IMR-90 (cell line): ENCODE measurements around the gene SLC25A21. TPM values are rescaled to one million over a fixed set of nuclear protein-coding genes. Genes with fewer than 3 reads are reported as not detected.

Source experiments
- ATAC-seq: fragments of 200-7000 bp; cut with Tn5 transposase; 2 replicates; pipeline ENCODE4 v1.9.1; 2020; ENCODE audit warnings: low read depth, mild to moderate bottlenecking, moderate library complexity
- BruUV-seq: library from RNA; stranded (reverse); fragments of 400-500 nt; replicated peaks from 2 replicates; lab custom pipeline; 2021; lab: Mats Ljungman, UMichigan
- CTCF ChIA-PET: fragments of 300-600 bp; formaldehyde crosslinking; extraction: SDS; loops from one replicate; lab custom pipeline; 2021; ENCODE audit warnings: antibody characterized with exemption; lab: Yijun Ruan, JAX
- POLR2A ChIA-PET: fragments of 300-600 bp; sonication (Branson Sonifier 250); formaldehyde crosslinking; loops from one replicate; lab custom pipeline; 2022; ENCODE audit warnings: antibody characterized with exemption; ENCODE audit not compliant: unreplicated experiment; lab: Charles Lee
- DNase-seq: peaks from one replicate; pipeline ENCODE4 v3.0.0; 2013
- H2AFZ ChIP-seq: replicated peaks from 2 replicates; pipeline ENCODE3; 2013; ENCODE audit warnings: low read length, mild to moderate bottlenecking; ENCODE audit not compliant: poor library complexity
- H2AK5ac ChIP-seq: 2 replicates; pipeline ENCODE4 v1.6.1; 2013; ENCODE audit warnings: low read depth, low read length, inconsistent platforms
- H2AK9ac ChIP-seq: replicated peaks from 2 replicates; pipeline ENCODE3; 2013; ENCODE audit warnings: mild to moderate bottlenecking, low read depth, low read length, moderate library complexity; ENCODE audit not compliant: poor library complexity
- H2BK120ac ChIP-seq: 2 replicates; pipeline ENCODE4 v1.6.1; 2013; ENCODE audit warnings: low read depth, low read length, inconsistent platforms
- H2BK15ac ChIP-seq: 3 replicates; pipeline ENCODE4 v1.6.1; 2013; ENCODE audit warnings: low read depth, low read length, inconsistent platforms
- H2BK20ac ChIP-seq: 2 replicates; pipeline ENCODE4 v1.6.1; 2013; ENCODE audit warnings: low read depth, mild to moderate bottlenecking, inconsistent platforms, low read length, moderate library complexity
- H2BK5ac ChIP-seq: 2 replicates; pipeline ENCODE4 v1.6.1; 2013; ENCODE audit warnings: mild to moderate bottlenecking, low read depth, low read length, inconsistent platforms; ENCODE audit not compliant: poor library complexity, severe bottlenecking
- H3K14ac ChIP-seq: replicated peaks from 2 replicates; pipeline ENCODE4 v1.6.1; 2013; ENCODE audit warnings: low read depth, low read length, inconsistent platforms
- H3K18ac ChIP-seq: 2 replicates; pipeline ENCODE4 v1.6.1; 2013; ENCODE audit warnings: low read depth, low read length, control low read depth
- H3K23ac ChIP-seq: 2 replicates; pipeline ENCODE4 v1.6.1; 2013; ENCODE audit warnings: low read depth, low read length, inconsistent platforms
- H3K27ac ChIP-seq: 2 replicates; pipeline ENCODE4 v1.5.1; 2013; ENCODE audit warnings: mild to moderate bottlenecking, control low read depth, low read length; ENCODE audit not compliant: insufficient read depth
- H3K27me3 ChIP-seq: 2 replicates; pipeline ENCODE4 v1.6.1; 2013; ENCODE audit warnings: low read length; ENCODE audit not compliant: control insufficient read depth, insufficient read depth
- H3K36me3 ChIP-seq: 2 replicates; pipeline ENCODE4 v1.6.1; 2013; ENCODE audit warnings: low read length, mixed read lengths; ENCODE audit not compliant: control insufficient read depth, insufficient read depth
- H3K4ac ChIP-seq: 2 replicates; pipeline ENCODE4 v1.6.1; 2013; ENCODE audit warnings: low read depth, low read length, inconsistent platforms
- H3K4me1 ChIP-seq: 2 replicates; pipeline ENCODE4 v1.6.1; 2013; ENCODE audit warnings: low read length, mixed read lengths; ENCODE audit not compliant: control insufficient read depth, insufficient read depth
- H3K4me2 ChIP-seq: 2 replicates; pipeline ENCODE4 v1.6.1; 2013; ENCODE audit warnings: low read depth, mild to moderate bottlenecking, control low read depth, low read length, moderate library complexity
- H3K4me3 ChIP-seq: 2 replicates; pipeline ENCODE4 v1.5.1; 2013; ENCODE audit warnings: low read depth, mild to moderate bottlenecking, control low read depth, low read length, moderate library complexity; ENCODE audit not compliant: insufficient read depth
- H3K56ac ChIP-seq: 2 replicates; pipeline ENCODE4 v1.6.1; 2013; ENCODE audit warnings: low read length, inconsistent platforms; ENCODE audit not compliant: insufficient read depth; ENCODE audit errors: extremely low read depth
- H3K79me1 ChIP-seq, 2 experiments: 2 replicates each; pipeline ENCODE4 v1.6.1; 2013; ENCODE audit warnings: low read length in 2 of 2, inconsistent platforms in 1 of 2, low read depth in 1 of 2
- H3K9ac ChIP-seq: 2 replicates; pipeline ENCODE4 v1.6.1; 2013; ENCODE audit warnings: low read depth, low read length, control low read depth
- H3K9me1 ChIP-seq: 2 replicates; pipeline ENCODE4 v1.6.1; 2013; ENCODE audit warnings: low read length, inconsistent platforms; ENCODE audit not compliant: insufficient read depth
- H3K9me3 ChIP-seq: 2 replicates; pipeline ENCODE4 v1.6.1; 2013; ENCODE audit warnings: low read length; ENCODE audit not compliant: control insufficient read depth, insufficient read depth
- H4K20me1 ChIP-seq: 2 replicates; pipeline ENCODE4 v1.6.1; 2013; ENCODE audit warnings: low read length, inconsistent platforms; ENCODE audit not compliant: insufficient read depth
- H4K5ac ChIP-seq: 2 replicates; pipeline ENCODE4 v1.6.1; 2013; ENCODE audit warnings: mild to moderate bottlenecking, low read depth, low read length, control low read depth
- H4K8ac ChIP-seq, 2 experiments: 2 replicates each; pipeline ENCODE4 v1.6.1; 2013; ENCODE audit warnings: low read depth in 2 of 2, low read length in 2 of 2, control low read depth in 1 of 2, inconsistent platforms in 1 of 2
- H4K91ac ChIP-seq: 2 replicates; pipeline ENCODE4 v1.6.1; 2013; ENCODE audit warnings: low read depth, low read length, inconsistent platforms; ENCODE audit not compliant: insufficient read depth
- BHLHE40 ChIP-seq: fragments of 150-350 bp; IDR thresholded peaks from 2 replicates; pipeline ENCODE4 v1.6.1; 2016; ENCODE audit warnings: mild to moderate bottlenecking, low read depth, low read length
- CEBPB ChIP-seq: IDR thresholded peaks from 2 replicates; pipeline ENCODE4 v1.6.1; 2012; ENCODE audit warnings: low read depth, low read length, improper control_type of control experiment
- CHD1 ChIP-seq: IDR thresholded peaks from 2 replicates; pipeline ENCODE4 v1.6.1; 2012; ENCODE audit warnings: low read depth, low read length, improper control_type of control experiment
- FOS ChIP-seq: fragments of 150-350 bp; IDR thresholded peaks from 2 replicates; pipeline ENCODE4 v1.6.1; 2016; ENCODE audit warnings: low read depth, low read length
- MAFK ChIP-seq: IDR thresholded peaks from 2 replicates; pipeline ENCODE4 v1.6.1; 2012; ENCODE audit warnings: low read depth, low read length, improper control_type of control experiment
- MAZ ChIP-seq: IDR thresholded peaks from 2 replicates; pipeline ENCODE4 v1.6.1; 2012; ENCODE audit warnings: low read depth, mild to moderate bottlenecking, low read length, improper control_type of control experiment, moderate library complexity, borderline replicate concordance
- MXI1 ChIP-seq: IDR thresholded peaks from 2 replicates; pipeline ENCODE4 v1.6.1; 2012; ENCODE audit warnings: low read depth, mild to moderate bottlenecking, low read length, moderate library complexity, borderline replicate concordance
- NFE2L2 ChIP-seq: fragments of 150-350 bp; IDR thresholded peaks from 2 replicates; pipeline ENCODE4 v1.6.1; 2016; ENCODE audit warnings: low read depth, mild to moderate bottlenecking, low read length
- POLR2A ChIP-seq: IDR thresholded peaks from 2 replicates; pipeline ENCODE4 v1.6.1; 2012; ENCODE audit warnings: mild to moderate bottlenecking, low read depth, low read length
- RAD21 ChIP-seq: IDR thresholded peaks from 2 replicates; pipeline ENCODE4 v1.6.1; 2012; ENCODE audit warnings: low read length, improper control_type of control experiment
- RCOR1 ChIP-seq: IDR thresholded peaks from 2 replicates; pipeline ENCODE4 v1.6.1; 2012; ENCODE audit warnings: mild to moderate bottlenecking, low read length, improper control_type of control experiment; ENCODE audit not compliant: insufficient replicate concordance
- RFX5 ChIP-seq: IDR thresholded peaks from 2 replicates; pipeline ENCODE4 v1.8.0; 2012; ENCODE audit warnings: low read depth, mild to moderate bottlenecking, low read length, moderate library complexity
- SMC3 ChIP-seq: fragments of 150-350 bp; IDR thresholded peaks from 2 replicates; pipeline ENCODE4 v1.6.1; 2016; ENCODE audit warnings: low read depth, mild to moderate bottlenecking, antibody characterized with exemption, low read length, moderate library complexity
- WGBS, 2 experiments: methylation state at CpG; one replicate each; pipeline versions ENCODE4 v1.1.5 to v1.1.7; 2013; ENCODE audit warnings: missing lambda C conversion rate in 2 of 2; ENCODE audit not compliant: insufficient read length in 1 of 2; ENCODE audit errors: extremely low coverage in 2 of 2; 5-methylcytosine and 5-hydroxymethylcytosine counted together
- dilution Hi-C: fragments of 300-500 bp; cut with HindIII; formaldehyde crosslinking; loops from one replicate; pipeline ENCODE4 v1.14.3; 2018; ENCODE audit warnings: low sequenced_read_pairs; ENCODE audit not compliant: unreplicated experiment
- in situ Hi-C: fragments of 300-500 bp; cut with MboI; formaldehyde crosslinking; loops from 3 replicates; pipeline ENCODE4 v1.14.3; 2019; ENCODE audit warnings: low sequenced_read_pairs, inconsistent platforms, mixed read lengths
- intact Hi-C: fragments of 100-400 bp; cut with micrococcal nuclease; formaldehyde crosslinking; loops from 2 replicates; pipeline ENCODE4 v1.10.0; 2022
- polyA plus RNA-seq, 3 experiments: library from polyadenylated mRNA; depleted of rRNA; stranded (reverse); fragments of >200 nt; gene quantifications; 2 replicates each; pipeline ENCODE4 v1.2.3, GENCODE V29; 2012; ENCODE audit warnings: low replicate concordance in 1 of 3
- total RNA-seq: library from RNA; depleted of rRNA; stranded (reverse); fragments of >200 nt; gene quantifications from 2 replicates; pipeline ENCODE4 v1.2.3, GENCODE V29; 2012
- TF ChIP-seq, protein P1 (sequence below): conservative IDR thresholded peaks from 2 replicates; pipeline ENCODE4 v1.5.1; 2012; ENCODE audit warnings: mild to moderate bottlenecking, low read depth, low read length, improper control_type of control experiment
- TF ChIP-seq, protein P2 (sequence below): fragments of 150-350 bp; IDR thresholded peaks from 2 replicates; pipeline ENCODE4 v1.6.1; 2016; ENCODE audit warnings: low read depth, mild to moderate bottlenecking, low read length, moderate library complexity, borderline replicate concordance
- TF ChIP-seq, protein P3 (sequence below): fragments of 150-350 bp; IDR thresholded peaks from 2 replicates; pipeline ENCODE4 v1.6.1; 2017; ENCODE audit warnings: mild to moderate bottlenecking, antibody characterized with exemption, low read length, low read depth

Gene SLC25A21
- total and polyA plus RNA-seq, 2 of the 4 experiments (the other 2 are of a cell fraction) = 0.62 to 0.90 TPM

DNA sequence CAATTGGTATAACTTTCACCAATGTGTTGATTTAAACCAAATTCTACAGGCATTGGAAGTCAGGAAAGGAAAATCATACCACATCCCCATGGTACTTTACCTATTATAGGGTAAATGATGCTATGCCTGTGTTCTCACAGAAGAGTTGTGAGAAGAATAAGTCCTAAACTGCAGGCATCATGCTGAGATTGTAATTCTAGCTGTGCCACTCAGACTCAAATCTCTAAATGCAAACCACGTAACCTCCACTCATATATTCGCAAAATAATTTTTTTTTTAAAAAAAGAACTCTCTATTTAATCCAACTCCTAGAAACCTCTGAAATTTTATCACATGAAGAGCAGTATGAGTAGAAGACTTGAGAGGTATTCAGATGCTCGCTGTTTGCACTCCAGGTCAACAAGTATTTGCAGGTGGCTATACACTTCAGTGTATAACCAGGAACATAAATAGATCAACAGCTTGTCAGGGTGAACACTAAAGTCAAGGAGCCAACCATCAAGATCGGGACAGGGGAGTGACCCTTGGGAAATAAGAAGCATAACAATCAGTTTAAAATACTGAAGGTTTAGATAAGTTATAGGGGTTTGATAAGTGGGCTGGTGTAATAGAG lies 110.1 kb downstream of the SLC25A21 start:
- H4K5ac ChIP-seq = no peak overlapping the region

More for the DNA sequence above, 110.1 kb downstream of the SLC25A21 start:
- no peak overlapping the region for H3K23ac ChIP-seq
- dilution Hi-C loops (no loop called here), intact Hi-C loops (no loop called here), in situ Hi-C loops (no loop called here)
- no peak overlapping the region for H2AFZ ChIP-seq
- H3K36me3 ChIP-seq = no peaks in the 10 kb centered on the region
- no peaks in the 10 kb centered on the region for H3K4me1 ChIP-seq
- CTCF ChIA-PET = no interaction called here
- no peak overlapping the region for H2BK15ac ChIP-seq
- no peak for TF ChIP-seq SMC3
- no peak for TF ChIP-seq RAD21
- TF ChIP-seq POLR2A = no peak
- TF ChIP-seq NFE2L2 = no peak
- TF ChIP-seq RFX5 = no peak
- no peak for TF ChIP-seq FOS
- TF ChIP-seq MXI1 = no peak
- no peak for TF ChIP-seq CEBPB
- no peak for TF ChIP-seq MAFK
- TF ChIP-seq, protein P1, sequence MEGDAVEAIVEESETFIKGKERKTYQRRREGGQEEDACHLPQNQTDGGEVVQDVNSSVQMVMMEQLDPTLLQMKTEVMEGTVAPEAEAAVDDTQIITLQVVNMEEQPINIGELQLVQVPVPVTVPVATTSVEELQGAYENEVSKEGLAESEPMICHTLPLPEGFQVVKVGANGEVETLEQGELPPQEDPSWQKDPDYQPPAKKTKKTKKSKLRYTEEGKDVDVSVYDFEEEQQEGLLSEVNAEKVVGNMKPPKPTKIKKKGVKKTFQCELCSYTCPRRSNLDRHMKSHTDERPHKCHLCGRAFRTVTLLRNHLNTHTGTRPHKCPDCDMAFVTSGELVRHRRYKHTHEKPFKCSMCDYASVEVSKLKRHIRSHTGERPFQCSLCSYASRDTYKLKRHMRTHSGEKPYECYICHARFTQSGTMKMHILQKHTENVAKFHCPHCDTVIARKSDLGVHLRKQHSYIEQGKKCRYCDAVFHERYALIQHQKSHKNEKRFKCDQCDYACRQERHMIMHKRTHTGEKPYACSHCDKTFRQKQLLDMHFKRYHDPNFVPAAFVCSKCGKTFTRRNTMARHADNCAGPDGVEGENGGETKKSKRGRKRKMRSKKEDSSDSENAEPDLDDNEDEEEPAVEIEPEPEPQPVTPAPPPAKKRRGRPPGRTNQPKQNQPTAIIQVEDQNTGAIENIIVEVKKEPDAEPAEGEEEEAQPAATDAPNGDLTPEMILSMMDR = no peak
- TF ChIP-seq MAZ = no peak
- TF ChIP-seq BHLHE40 = no peak
- no peak for TF ChIP-seq RCOR1
- no peak for TF ChIP-seq CHD1
- TF ChIP-seq, protein P2, sequence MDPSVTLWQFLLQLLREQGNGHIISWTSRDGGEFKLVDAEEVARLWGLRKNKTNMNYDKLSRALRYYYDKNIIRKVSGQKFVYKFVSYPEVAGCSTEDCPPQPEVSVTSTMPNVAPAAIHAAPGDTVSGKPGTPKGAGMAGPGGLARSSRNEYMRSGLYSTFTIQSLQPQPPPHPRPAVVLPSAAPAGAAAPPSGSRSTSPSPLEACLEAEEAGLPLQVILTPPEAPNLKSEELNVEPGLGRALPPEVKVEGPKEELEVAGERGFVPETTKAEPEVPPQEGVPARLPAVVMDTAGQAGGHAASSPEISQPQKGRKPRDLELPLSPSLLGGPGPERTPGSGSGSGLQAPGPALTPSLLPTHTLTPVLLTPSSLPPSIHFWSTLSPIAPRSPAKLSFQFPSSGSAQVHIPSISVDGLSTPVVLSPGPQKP = no peak
- TF ChIP-seq, protein P3, sequence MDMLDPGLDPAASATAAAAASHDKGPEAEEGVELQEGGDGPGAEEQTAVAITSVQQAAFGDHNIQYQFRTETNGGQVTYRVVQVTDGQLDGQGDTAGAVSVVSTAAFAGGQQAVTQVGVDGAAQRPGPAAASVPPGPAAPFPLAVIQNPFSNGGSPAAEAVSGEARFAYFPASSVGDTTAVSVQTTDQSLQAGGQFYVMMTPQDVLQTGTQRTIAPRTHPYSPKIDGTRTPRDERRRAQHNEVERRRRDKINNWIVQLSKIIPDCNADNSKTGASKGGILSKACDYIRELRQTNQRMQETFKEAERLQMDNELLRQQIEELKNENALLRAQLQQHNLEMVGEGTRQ = no peak
- H2BK5ac ChIP-seq = no peak overlapping the region
- no TSS peak for BruUV-seq
- H3K18ac ChIP-seq = no peak overlapping the region
- no peak overlapping the region for H4K8ac ChIP-seq
- no peaks in the 10 kb centered on the region for H3K9me1 ChIP-seq
- H3K4ac ChIP-seq = no peak overlapping the region
- no peak overlapping the region for H3K9ac ChIP-seq
- H4K91ac ChIP-seq = no peak overlapping the region
- H2BK20ac ChIP-seq = no peak overlapping the region
- no peaks in the 10 kb centered on the region for H4K20me1 ChIP-seq
- WGBS, 2 experiments = 60% methylated on average over 1 of the region's 4 CpGs; no CpG with 5 or more reads in 1 of the 2 experiments
- H2AK9ac ChIP-seq = no peak overlapping the region
- H3K9me3 ChIP-seq = no peaks in the 10 kb centered on the region
- no peak overlapping the region for H3K27ac ChIP-seq
- H3K14ac ChIP-seq = no peak overlapping the region
- no peak overlapping the region for H3K4me2 ChIP-seq
- no peak overlapping the region for H2BK120ac ChIP-seq
- H3K79me1 ChIP-seq = no peaks in the 10 kb centered on the region
- H3K4me3 ChIP-seq = no peak overlapping the region
- H2AK5ac ChIP-seq = no peak overlapping the region
- no peak for DNase-seq
- no peaks in the 10 kb centered on the region for H3K27me3 ChIP-seq
- POLR2A ChIA-PET = no interaction called here
- H3K56ac ChIP-seq = no peak overlapping the region
- no peak for ATAC-seq
